ENCODE data around the gene SPARC.

- no peak for TF ChIP-seq EZH2phosphoT487 (IDR thresholded peaks at IDR 0.05; ENCODE audit: insufficient read depth, low read depth)
- no peak for TF ChIP-seq EZH2 (IDR thresholded peaks at IDR 0.05; ENCODE audit: insufficient read depth, poor library complexity, severe bottlenecking)
These were observed 16.5 kb downstream of the SPARC start for GRCh38 chr5:151670083-151670686.

Data from GM23248 (cell line).